AG08396 (cell line): ENCODE results near the gene AMD1.
A peak's percentile ranks its signal among the peaks of the same experiment; 100 is the strongest.

ENCODE experiments used
- DNase-seq: peaks from one replicate; pipeline ENCODE4 v3.0.0; 2012; ENCODE audit warnings: low spot score, mixed read lengths

AMD1 gene

GRCh38 chr6:110938171-110938570 is 63.6 kb downstream of the AMD1 start:
- no peak for DNase-seq

GRCh38 chr6:110939429-110940200 is 65.0 kb downstream of the AMD1 start:
- no peak for DNase-seq

GRCh38 chr6:110944681-110945151 is 70.1 kb downstream of the AMD1 start:
- peak; percentile 75 for DNase-seq
